Measurements from ENCODE around the gene TRIM17. TPM values are rescaled to one million over a fixed set of nuclear protein-coding genes. Genes with fewer than 3 reads are reported as not detected.

Gene TRIM17
- total and polyA plus RNA-seq, 9 of the 15 experiments (the other 6 are each of a cell fraction or from before 2014, with no cell fraction given), result not detected

DNA sequence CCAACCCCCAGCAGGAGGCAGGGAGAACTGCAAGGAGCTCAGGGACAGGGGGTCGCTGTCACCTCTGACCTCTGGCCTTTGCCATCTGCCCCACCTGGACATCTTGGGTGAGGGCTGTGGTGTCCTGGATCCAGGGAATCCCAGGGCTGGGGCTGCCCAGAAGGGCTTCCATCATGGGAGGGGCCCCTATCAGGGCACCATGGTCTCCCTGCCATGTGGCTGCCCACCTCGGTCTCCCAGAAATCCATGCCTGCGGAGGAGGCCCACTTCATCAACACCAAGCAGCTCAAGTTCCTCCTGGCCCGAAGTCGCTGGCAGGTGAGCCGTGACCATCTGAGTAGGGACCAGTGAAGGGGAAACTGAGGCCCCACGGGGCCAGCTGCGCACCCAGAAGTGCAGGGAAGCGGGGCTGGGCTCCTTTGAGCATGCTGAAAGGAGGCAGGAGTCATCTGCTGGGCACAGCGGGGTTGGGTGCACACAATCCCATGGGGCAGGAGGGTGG is 46.2 kb downstream of the TRIM17 start (continued):
- peak; percentile 30; the same call in 1 of the 2 replicates for TF ChIP-seq STAG1 (CRISPR knock-in tag; IDR thresholded peaks at IDR 0.05; ENCODE audit: borderline replicate concordance)
- TF ChIP-seq, protein P1, sequence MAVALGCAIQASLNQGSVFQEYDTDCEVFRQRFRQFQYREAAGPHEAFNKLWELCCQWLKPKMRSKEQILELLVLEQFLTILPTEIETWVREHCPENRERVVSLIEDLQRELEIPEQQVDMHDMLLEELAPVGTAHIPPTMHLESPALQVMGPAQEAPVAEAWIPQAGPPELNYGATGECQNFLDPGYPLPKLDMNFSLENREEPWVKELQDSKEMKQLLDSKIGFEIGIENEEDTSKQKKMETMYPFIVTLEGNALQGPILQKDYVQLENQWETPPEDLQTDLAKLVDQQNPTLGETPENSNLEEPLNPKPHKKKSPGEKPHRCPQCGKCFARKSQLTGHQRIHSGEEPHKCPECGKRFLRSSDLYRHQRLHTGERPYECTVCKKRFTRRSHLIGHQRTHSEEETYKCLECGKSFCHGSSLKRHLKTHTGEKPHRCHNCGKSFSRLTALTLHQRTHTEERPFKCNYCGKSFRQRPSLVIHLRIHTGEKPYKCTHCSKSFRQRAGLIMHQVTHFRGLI (CRISPR knock-in tag; IDR thresholded peaks at IDR 0.05), result 0 out of 2 replicates have a peak, but pooled peaks have one; percentile 22
- no peak for TF ChIP-seq CEBPG (CRISPR knock-in tag; IDR thresholded peaks at IDR 0.05)
- TF ChIP-seq CEBPG (tag; conservative IDR thresholded peaks at IDR 0.05 in 1 of 2, IDR thresholded peaks at IDR 0.05 in 1 of 2), result no peak
- TF ChIP-seq, protein P2, sequence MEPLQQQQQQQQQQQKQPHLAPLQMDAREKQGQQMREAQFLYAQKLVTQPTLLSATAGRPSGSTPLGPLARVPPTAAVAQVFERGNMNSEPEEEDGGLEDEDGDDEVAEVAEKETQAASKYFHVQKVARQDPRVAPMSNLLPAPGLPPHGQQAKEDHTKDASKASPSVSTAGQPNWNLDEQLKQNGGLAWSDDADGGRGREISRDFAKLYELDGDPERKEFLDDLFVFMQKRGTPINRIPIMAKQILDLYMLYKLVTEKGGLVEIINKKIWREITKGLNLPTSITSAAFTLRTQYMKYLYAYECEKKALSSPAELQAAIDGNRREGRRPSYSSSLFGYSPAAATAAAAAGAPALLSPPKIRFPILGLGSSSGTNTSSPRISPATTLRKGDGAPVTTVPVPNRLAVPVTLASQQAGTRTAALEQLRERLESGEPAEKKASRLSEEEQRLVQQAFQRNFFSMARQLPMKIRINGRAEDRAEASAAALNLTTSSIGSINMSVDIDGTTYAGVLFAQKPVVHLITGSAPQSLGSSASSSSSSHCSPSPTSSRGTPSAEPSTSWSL (CRISPR knock-in tag; IDR thresholded peaks at IDR 0.05; ENCODE audit: borderline replicate concordance), result 0 out of 2 replicates have a peak, but pooled peaks have one; percentile 34
- TF ChIP-seq NFIX (CRISPR knock-in tag; IDR thresholded peaks at IDR 0.05; ENCODE audit: low read depth), result no peak
- peak; percentile 92 for TF ChIP-seq NR2C1 (IDR thresholded peaks at IDR 0.05)
- peak; percentile 95 for TF ChIP-seq NR2C1 (tag; IDR thresholded peaks at IDR 0.05)
- 0 out of 2 replicates have a peak, but pooled peaks have one; percentile 42 for TF ChIP-seq ZNF175 (CRISPR knock-in tag; IDR thresholded peaks at IDR 0.05; ENCODE audit: low read depth)
- TF ChIP-seq, protein P3, sequence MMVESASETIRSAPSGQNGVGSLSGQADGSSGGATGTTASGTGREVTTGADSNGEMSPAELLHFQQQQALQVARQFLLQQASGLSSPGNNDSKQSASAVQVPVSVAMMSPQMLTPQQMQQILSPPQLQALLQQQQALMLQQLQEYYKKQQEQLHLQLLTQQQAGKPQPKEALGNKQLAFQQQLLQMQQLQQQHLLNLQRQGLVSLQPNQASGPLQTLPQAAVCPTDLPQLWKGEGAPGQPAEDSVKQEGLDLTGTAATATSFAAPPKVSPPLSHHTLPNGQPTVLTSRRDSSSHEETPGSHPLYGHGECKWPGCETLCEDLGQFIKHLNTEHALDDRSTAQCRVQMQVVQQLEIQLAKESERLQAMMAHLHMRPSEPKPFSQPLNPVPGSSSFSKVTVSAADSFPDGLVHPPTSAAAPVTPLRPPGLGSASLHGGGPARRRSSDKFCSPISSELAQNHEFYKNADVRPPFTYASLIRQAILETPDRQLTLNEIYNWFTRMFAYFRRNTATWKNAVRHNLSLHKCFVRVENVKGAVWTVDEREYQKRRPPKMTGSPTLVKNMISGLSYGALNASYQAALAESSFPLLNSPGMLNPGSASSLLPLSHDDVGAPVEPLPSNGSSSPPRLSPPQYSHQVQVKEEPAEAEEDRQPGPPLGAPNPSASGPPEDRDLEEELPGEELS (CRISPR knock-in tag; IDR thresholded peaks at IDR 0.05; ENCODE audit: borderline replicate concordance), result no peak
- no peak for TF ChIP-seq LCOR (CRISPR knock-in tag; IDR thresholded peaks at IDR 0.05)
- no peak for TF ChIP-seq XRCC4 (IDR thresholded peaks at IDR 0.05; ENCODE audit: extremely low read depth, insufficient read depth, insufficient read length)
- TF ChIP-seq KLF6 (CRISPR knock-in tag; IDR thresholded peaks at IDR 0.05; ENCODE audit: borderline replicate concordance), result 0 out of 2 replicates have a peak, but pooled peaks have one; percentile 28
- TF ChIP-seq, protein P4, sequence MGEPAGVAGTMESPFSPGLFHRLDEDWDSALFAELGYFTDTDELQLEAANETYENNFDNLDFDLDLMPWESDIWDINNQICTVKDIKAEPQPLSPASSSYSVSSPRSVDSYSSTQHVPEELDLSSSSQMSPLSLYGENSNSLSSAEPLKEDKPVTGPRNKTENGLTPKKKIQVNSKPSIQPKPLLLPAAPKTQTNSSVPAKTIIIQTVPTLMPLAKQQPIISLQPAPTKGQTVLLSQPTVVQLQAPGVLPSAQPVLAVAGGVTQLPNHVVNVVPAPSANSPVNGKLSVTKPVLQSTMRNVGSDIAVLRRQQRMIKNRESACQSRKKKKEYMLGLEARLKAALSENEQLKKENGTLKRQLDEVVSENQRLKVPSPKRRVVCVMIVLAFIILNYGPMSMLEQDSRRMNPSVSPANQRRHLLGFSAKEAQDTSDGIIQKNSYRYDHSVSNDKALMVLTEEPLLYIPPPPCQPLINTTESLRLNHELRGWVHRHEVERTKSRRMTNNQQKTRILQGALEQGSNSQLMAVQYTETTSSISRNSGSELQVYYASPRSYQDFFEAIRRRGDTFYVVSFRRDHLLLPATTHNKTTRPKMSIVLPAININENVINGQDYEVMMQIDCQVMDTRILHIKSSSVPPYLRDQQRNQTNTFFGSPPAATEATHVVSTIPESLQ (CRISPR knock-in tag; IDR thresholded peaks at IDR 0.05), result no peak
- TF ChIP-seq, protein P5, sequence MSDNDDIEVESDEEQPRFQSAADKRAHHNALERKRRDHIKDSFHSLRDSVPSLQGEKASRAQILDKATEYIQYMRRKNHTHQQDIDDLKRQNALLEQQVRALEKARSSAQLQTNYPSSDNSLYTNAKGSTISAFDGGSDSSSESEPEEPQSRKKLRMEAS (CRISPR knock-in tag; IDR thresholded peaks at IDR 0.05), result 0 out of 2 replicates have a peak, but pooled peaks have one; percentile 6
- TF ChIP-seq DMBX1 (CRISPR knock-in tag; IDR thresholded peaks at IDR 0.05; ENCODE audit: borderline replicate concordance), result peak; percentile 7; the same call in 1 of the 2 replicates
- peak; percentile 32; the same call in 1 of the 2 replicates for TF ChIP-seq CXXC5 (CRISPR knock-in tag; IDR thresholded peaks at IDR 0.05)
- TF ChIP-seq ZNF41 (CRISPR knock-in tag; conservative IDR thresholded peaks at IDR 0.05), result 0 out of 2 replicates have a peak, but pooled peaks have one; percentile 17
- 0 out of 2 replicates have a peak, but pooled peaks have one; percentile 19 for TF ChIP-seq ZNF668 (CRISPR knock-in tag; IDR thresholded peaks at IDR 0.05)

Data from K562 (cell line).